ENCODE data around the gene KLC1.

Gene KLC1

DNA sequence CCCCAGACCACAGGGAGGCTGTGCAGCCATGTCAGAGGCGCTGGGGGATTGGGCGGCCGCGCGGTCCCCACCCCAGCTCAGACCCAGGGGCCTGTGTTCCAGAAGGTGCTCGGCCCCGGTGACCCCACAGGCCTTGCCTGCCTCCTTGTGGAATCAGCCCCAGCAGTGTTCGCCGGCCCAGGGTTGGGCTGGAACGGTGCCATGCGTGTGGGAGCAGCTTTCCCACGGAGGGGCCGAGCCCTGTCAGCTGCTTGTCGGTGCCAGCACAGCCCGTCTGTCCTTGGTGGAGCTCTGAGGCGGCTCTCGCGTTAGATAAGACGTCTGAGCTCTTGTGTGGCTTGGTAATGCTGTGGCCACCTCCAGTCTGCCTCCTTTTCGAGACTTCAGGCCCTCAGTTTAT, 95.1 kb downstream of the KLC1 start:
- no peak for DNase-seq

DNA sequence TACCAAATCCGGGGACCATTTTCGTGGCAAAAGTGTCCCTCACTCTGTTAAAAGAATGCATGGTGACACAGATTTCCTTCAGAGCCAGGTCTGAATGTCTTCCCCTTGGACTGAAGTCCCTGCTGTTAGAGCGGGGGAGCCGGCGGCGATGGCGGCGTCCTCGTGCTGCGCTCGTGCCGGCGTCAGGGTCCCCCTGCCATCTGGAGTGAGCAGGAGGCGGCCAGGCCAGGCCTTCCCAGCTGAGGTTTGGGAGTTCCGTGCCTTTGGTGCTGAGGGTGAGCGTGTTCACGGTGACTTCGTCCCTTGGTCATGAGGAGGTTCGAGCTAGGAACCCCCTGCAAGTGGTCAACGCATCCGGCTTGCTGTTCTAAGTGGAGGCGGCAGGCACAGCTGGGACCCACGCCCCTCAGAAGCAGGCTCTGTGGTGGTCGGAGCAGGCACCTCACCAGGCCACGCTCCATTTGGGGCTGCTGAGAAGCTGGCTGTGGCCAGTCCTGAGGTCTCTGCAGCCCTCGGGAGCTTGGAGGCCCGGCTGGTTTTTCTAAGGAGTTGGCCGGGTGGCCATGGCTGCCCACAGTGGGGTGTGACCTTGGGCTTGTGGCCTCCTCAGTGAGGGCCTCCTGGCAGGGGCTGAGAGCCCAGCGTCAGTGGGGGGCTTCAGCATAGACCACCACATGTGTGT, 96.1 kb downstream of the KLC1 start:
- no peak for DNase-seq

GRCh38 chr14:103725739-103726395, 96.9 kb downstream of the KLC1 start:
- no peak for DNase-seq

GRCh38 chr14:103726474-103726873, 97.5 kb downstream of the KLC1 start:
- DNase-seq: no peak

- peak; percentile 64 for DNase-seq
Measured at GRCh38 chr14:103727313-103727980, 98.4 kb downstream of the KLC1 start.

GRCh38 chr14:103728141-103728540, 99.1 kb downstream of the KLC1 start:
- no peak for DNase-seq

DNA sequence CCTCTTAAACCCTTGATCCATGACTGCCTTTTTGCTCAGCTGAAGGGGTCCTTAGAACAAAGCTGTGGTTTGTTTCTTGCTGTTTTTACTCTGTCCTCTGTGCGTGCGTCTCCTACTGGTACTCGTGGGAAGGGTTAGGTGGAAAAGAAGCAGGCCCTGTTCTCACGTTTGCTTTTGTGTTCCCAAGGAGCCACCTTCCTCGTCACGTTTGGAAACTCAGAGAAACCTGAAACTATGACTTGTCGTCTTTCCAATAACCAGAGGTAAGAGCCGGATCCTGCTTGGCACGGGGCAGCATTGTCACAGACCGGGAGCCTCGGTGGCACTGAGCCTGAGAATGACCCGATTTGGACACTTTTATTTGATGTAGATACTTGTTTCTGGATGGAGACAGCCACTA, 99.7 kb downstream of the KLC1 start:
- DNase-seq: no peak

DNA sequence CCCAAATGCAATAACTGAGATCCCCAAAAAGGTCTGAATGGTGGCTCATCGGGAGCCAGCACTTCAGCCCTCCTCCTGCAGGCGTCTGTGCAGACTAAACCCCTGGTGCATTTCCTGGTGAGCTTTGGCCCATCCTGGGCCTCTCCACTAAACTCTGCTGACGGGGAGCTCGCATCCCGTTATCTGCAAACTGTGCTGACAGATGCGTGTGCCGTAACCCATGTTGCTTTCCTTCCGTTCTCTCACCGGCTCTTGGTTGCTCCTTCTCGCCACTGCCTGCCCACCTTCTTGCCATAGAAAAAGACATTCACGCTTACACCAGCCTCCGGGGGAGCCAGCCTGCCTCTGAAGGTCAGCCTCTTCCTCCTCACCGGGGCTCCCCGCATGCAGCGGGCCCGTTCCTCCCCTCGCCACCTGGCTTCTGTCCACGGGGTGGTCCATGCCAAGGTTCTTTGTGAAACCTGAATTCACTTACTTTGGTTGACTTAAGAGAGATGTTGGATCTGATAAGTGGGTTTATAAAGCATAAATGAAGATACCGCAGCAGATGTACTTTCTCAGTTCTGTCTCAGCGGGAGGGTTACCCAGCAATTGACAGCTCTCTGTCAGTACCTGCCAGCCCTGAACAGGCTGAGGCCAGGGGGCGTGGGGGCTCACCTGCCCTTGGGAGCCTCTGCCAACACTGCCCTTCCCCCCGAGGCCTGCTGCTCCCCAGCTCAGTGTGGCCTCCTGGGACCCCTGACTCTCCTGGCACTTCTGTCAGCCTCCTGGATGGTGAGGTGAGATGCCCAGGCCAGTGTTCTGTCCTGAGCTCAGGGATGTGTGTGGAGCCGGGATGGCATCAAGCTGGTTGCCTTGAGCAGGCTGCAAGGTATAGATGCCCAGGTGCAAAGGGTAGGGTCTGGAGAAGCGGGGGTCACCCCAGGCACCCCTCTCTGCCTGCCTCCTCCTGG, 100.8 kb downstream of the KLC1 start:
- no peak for DNase-seq

DNA sequence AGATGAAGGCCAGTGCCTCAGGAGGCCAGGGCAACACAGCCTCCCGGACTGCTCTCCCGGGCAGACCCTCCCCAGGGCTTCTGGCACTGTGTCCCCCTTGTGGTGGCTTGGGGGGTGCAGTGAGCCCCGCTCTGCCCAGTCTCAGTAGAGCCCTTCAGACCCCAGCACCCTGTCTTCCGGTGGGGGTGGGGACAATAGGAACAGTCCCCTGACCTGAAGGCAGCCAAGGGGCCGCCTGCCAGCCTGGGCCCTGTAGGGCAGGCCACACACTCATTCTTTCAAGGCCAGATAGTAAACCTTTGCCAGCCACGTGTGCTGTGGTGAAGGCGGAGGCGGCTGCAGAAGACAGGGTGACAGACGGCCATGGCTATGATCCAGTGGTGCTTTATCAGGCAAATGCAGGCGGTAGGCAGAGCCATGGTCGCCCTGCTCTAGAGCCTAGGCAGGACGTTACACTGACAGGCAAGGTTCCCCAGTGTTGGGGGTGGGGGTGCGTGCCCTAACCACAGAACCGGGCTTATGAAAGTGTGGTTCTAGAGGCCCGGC, 101.6 kb downstream of the KLC1 start:
- DNase-seq: no peak

GRCh38 chr14:103731481-103731880, 102.5 kb downstream of the KLC1 start:
- DNase-seq: no peak

GRCh38 chr14:103731916-103732867, 103.2 kb downstream of the KLC1 start:
- no peak for DNase-seq

- no peak for DNase-seq
Measured at GRCh38 chr14:103732868-103733620, 104.0 kb downstream of the KLC1 start.

GRCh38 chr14:103733651-103734050, 104.6 kb downstream of the KLC1 start:
- DNase-seq: no peak

DNA sequence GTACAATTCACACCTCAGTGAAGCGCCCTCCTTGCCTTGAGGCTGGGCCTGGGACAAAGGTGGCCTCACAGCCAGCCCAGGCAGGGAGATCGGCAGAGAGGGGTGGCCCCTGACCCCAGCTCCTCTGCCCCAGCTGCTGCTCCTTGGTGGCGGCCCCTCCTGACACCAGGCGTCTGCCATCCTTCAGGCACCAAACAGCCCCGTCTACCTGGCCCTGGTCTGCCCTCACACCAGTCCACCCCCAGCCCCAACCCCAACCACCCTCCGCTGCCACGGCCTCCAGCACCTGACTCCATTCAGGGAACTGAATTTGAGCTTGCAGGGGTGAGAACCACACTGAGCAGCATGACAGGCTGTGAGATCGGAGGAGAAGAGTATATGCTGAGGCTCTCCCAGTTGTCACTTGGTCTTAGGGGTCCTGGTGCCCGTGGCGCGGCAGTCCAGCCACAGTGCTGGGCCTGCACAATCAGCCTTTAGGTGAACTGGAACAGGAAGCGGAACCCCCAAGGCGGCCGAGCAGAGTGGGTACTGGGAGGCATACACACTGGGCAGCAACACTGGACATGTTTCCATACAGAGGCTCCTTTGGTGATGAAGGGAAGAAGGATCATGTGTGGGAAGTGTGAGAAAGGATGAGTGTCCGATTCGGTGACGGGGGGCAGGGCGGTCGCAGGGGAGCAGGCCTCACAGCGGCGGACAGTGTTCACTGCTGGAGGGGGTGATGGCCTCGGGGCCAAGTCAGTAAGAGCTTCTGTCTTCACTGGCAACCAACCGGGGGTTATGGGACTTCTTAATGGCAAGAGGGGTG, 105.3 kb downstream of the KLC1 start:
- DNase-seq: no peak

GRCh38 chr14:103735022-103735421, 106.0 kb downstream of the KLC1 start:
- no peak for DNase-seq

GRCh38 chr14:103735439-103735814, 106.4 kb downstream of the KLC1 start:
- DNase-seq: no peak

DNA sequence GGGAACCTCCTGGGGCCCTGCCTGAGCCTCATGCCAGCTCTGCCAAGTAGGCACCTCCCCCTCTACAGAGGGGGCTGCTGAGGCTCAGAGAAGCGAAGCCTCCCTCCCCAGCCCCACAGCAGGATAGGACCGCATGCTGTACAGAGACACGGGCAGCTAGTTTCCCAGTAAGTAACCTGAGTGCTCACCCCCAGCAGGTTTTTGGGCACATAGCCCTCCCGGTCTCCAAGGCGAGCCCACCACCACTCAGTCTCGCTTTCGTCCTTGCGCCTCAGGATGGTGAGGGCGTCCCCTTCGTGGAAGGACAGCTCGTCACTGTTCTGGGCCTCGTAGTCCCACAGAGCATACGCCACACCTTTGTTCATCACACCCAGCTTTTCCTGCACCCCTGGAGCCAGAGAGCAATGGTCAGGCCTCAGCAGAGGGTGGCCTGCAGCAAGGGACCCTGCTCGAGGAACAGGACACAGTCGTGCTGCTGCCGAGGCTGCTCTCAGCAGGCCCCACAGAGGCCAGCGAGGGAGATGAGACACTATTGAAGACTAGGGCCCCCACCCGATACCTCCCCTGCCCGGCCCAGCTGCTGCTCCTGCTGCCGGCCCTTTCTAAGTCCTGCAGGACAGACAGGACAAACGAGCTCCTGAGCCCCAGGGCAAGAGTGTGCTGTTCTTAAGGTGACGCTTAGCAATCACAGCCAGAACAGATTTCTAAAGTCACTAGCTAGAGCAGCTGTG, 107.0 kb downstream of the KLC1 start:
- DNase-seq: no peak

GRCh38 chr14:103736546-103737431, 107.8 kb downstream of the KLC1 start:
- no peak for DNase-seq

Data from NCI-H510A treated with DMSO at 0.1 percent for 48 hours (cell line).